ENCODE data around the gene ITIH5. TPM values are rescaled to one million over a fixed set of nuclear protein-coding genes. Genes with fewer than 3 reads are reported as not detected.

ITIH5 gene
- polyA plus RNA-seq, 1 donor from 2014 or later = 0.28 TPM

DNA sequence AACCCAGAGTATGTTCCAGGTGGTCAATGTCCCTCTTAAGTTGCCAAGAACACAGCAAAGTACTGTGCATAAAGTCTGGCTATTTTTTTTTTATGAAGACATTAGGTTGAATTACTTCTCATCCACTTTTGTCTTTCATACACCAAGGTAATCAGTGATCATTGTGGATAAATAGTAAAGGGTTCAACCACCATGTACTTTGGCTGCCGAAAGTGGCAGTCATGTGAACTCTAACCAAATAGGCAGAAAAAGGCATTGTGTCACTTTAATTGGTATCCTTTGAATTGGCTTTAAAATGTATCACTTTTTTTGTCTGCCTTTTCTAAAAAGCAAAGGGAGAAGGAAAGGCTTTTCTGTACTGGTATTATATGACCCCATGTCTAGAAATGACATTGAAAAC is 43.7 kb upstream of the ITIH5 start:
- no peaks in the 10 kb centered on the region for H3F3A ChIP-seq (ENCODE audit: insufficient read depth, low read length, poor library complexity, severe bottlenecking)
- no peak overlapping the region for H3K9ac ChIP-seq (ENCODE audit: low read length)
- no peak overlapping the region for H3K27ac ChIP-seq (ENCODE audit: low read length)
- H3K79me2 ChIP-seq (replicated peaks; ENCODE audit: insufficient read depth, low read length) = no peaks in the 10 kb centered on the region
- H3K27me3 ChIP-seq (ENCODE audit: insufficient read depth, low read depth, low read length) = no peaks in the 10 kb centered on the region
- no peak for TF ChIP-seq EP300 (conservative IDR thresholded peaks at IDR 0.05; ENCODE audit: poor library complexity, severe bottlenecking)
- TF ChIP-seq EZH2 (IDR thresholded peaks at IDR 0.05; ENCODE audit: borderline replicate concordance, insufficient read depth, low read length, poor library complexity, severe bottlenecking) = no peak
- no peak for TF ChIP-seq TAF1 (IDR thresholded peaks at IDR 0.05; ENCODE audit: low read depth)
- TF ChIP-seq POLR2AphosphoS5 (IDR thresholded peaks at IDR 0.05) = no peak
- TF ChIP-seq RAD21 (conservative IDR thresholded peaks at IDR 0.05) = no peak
- TF ChIP-seq, protein P1, sequence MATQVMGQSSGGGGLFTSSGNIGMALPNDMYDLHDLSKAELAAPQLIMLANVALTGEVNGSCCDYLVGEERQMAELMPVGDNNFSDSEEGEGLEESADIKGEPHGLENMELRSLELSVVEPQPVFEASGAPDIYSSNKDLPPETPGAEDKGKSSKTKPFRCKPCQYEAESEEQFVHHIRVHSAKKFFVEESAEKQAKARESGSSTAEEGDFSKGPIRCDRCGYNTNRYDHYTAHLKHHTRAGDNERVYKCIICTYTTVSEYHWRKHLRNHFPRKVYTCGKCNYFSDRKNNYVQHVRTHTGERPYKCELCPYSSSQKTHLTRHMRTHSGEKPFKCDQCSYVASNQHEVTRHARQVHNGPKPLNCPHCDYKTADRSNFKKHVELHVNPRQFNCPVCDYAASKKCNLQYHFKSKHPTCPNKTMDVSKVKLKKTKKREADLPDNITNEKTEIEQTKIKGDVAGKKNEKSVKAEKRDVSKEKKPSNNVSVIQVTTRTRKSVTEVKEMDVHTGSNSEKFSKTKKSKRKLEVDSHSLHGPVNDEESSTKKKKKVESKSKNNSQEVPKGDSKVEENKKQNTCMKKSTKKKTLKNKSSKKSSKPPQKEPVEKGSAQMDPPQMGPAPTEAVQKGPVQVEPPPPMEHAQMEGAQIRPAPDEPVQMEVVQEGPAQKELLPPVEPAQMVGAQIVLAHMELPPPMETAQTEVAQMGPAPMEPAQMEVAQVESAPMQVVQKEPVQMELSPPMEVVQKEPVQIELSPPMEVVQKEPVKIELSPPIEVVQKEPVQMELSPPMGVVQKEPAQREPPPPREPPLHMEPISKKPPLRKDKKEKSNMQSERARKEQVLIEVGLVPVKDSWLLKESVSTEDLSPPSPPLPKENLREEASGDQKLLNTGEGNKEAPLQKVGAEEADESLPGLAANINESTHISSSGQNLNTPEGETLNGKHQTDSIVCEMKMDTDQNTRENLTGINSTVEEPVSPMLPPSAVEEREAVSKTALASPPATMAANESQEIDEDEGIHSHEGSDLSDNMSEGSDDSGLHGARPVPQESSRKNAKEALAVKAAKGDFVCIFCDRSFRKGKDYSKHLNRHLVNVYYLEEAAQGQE (IDR thresholded peaks at IDR 0.05; ENCODE audit: borderline replicate concordance) = no peak
- TF ChIP-seq, protein P2, sequence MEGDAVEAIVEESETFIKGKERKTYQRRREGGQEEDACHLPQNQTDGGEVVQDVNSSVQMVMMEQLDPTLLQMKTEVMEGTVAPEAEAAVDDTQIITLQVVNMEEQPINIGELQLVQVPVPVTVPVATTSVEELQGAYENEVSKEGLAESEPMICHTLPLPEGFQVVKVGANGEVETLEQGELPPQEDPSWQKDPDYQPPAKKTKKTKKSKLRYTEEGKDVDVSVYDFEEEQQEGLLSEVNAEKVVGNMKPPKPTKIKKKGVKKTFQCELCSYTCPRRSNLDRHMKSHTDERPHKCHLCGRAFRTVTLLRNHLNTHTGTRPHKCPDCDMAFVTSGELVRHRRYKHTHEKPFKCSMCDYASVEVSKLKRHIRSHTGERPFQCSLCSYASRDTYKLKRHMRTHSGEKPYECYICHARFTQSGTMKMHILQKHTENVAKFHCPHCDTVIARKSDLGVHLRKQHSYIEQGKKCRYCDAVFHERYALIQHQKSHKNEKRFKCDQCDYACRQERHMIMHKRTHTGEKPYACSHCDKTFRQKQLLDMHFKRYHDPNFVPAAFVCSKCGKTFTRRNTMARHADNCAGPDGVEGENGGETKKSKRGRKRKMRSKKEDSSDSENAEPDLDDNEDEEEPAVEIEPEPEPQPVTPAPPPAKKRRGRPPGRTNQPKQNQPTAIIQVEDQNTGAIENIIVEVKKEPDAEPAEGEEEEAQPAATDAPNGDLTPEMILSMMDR (IDR thresholded peaks at IDR 0.05; ENCODE audit: poor library complexity, severe bottlenecking) = no peak
- no peak for TF ChIP-seq SMC3 (conservative IDR thresholded peaks at IDR 0.05; ENCODE audit: poor library complexity)
- no peak for TF ChIP-seq MXI1 (conservative IDR thresholded peaks at IDR 0.05; ENCODE audit: poor library complexity, severe bottlenecking)
- H3K9me2 ChIP-seq (ENCODE audit: insufficient read depth, low read length) = no peaks in the 10 kb centered on the region
- H3K9me3 ChIP-seq (ENCODE audit: low read length) = no peaks in the 10 kb centered on the region
- H3K36me3 ChIP-seq (ENCODE audit: insufficient read depth, low read length) = no peaks in the 10 kb centered on the region
- H2AFZ ChIP-seq (ENCODE audit: low read depth, low read length) = no peak overlapping the region
- H3K4me2 ChIP-seq (ENCODE audit: low read length) = no peak overlapping the region
- H4K20me1 ChIP-seq (ENCODE audit: insufficient read depth) = no peaks in the 10 kb centered on the region
- H3K4me3 ChIP-seq (ENCODE audit: low read length) = no peak overlapping the region

DNA sequence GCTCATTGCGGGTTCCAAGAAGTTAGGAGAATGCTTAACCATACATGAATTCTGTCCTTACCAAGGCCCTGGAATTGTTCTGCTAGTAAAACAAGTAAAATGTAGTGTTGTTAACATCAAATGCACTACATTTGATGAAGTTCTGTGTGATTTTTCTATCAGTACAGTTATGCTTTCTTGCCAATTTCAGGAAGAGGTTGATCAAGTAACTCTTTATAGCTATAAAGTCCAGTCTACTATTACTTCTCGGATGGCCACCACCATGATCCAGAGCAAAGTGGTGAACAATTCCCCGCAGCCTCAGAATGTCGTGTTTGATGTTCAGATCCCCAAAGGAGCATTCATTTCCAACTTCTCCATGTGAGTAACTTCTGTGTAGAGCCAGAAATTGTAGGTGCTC is 42.1 kb upstream of the ITIH5 start:
- Histone ChIP-seq H3K4me3 (ENCODE audit: low read length) (no peak overlapping the region), H4K20me1 (ENCODE audit: insufficient read depth) (no peaks in the 10 kb centered on the region), H2AFZ (ENCODE audit: low read depth, low read length) (no peak overlapping the region), H3K4me2 (ENCODE audit: low read length) (no peak overlapping the region), H3K36me3 (ENCODE audit: insufficient read depth, low read length) (no peaks in the 10 kb centered on the region), H3K9me2 (ENCODE audit: insufficient read depth, low read length) (no peaks in the 10 kb centered on the region), H3K9me3 (ENCODE audit: low read length) (no peaks in the 10 kb centered on the region), H3K9ac (ENCODE audit: low read length) (no peak overlapping the region), H3F3A (ENCODE audit: insufficient read depth, low read length, poor library complexity, severe bottlenecking) (no peaks in the 10 kb centered on the region), H3K27ac (ENCODE audit: low read length) (no peak overlapping the region), H3K79me2 (replicated peaks; ENCODE audit: insufficient read depth, low read length) (no peaks in the 10 kb centered on the region), H3K27me3 (ENCODE audit: insufficient read depth, low read depth, low read length) (no peaks in the 10 kb centered on the region)
- TF ChIP-seq EZH2 (IDR thresholded peaks at IDR 0.05; ENCODE audit: borderline replicate concordance, insufficient read depth, low read length, poor library complexity, severe bottlenecking) (no peak), MXI1 (conservative IDR thresholded peaks at IDR 0.05; ENCODE audit: poor library complexity, severe bottlenecking) (no peak), SMC3 (conservative IDR thresholded peaks at IDR 0.05; ENCODE audit: poor library complexity) (no peak), POLR2AphosphoS5 (IDR thresholded peaks at IDR 0.05) (no peak), RAD21 (conservative IDR thresholded peaks at IDR 0.05) (no peak), TAF1 (IDR thresholded peaks at IDR 0.05; ENCODE audit: low read depth) (no peak), EP300 (conservative IDR thresholded peaks at IDR 0.05; ENCODE audit: poor library complexity, severe bottlenecking) (no peak)
- TF ChIP-seq, protein P1 (IDR thresholded peaks at IDR 0.05; ENCODE audit: borderline replicate concordance) = no peak
- TF ChIP-seq, protein P2 (IDR thresholded peaks at IDR 0.05; ENCODE audit: poor library complexity, severe bottlenecking) = no peak
